Measurements from ENCODE around the gene OBSCN. TPM values are rescaled to one million over a fixed set of nuclear protein-coding genes. Genes with fewer than 3 reads are reported as not detected.
A peak's percentile ranks its signal among the peaks of the same experiment; 100 is the strongest.
"Not testable (repeated sequence)": the region's sequence is repeated elsewhere in the genome, so short reads cannot be mapped to it uniquely, and the experiment has no call there.

The OBSCN gene
- total RNA-seq, 1 experiment from 2014 or later: 0.87 TPM

DNA sequence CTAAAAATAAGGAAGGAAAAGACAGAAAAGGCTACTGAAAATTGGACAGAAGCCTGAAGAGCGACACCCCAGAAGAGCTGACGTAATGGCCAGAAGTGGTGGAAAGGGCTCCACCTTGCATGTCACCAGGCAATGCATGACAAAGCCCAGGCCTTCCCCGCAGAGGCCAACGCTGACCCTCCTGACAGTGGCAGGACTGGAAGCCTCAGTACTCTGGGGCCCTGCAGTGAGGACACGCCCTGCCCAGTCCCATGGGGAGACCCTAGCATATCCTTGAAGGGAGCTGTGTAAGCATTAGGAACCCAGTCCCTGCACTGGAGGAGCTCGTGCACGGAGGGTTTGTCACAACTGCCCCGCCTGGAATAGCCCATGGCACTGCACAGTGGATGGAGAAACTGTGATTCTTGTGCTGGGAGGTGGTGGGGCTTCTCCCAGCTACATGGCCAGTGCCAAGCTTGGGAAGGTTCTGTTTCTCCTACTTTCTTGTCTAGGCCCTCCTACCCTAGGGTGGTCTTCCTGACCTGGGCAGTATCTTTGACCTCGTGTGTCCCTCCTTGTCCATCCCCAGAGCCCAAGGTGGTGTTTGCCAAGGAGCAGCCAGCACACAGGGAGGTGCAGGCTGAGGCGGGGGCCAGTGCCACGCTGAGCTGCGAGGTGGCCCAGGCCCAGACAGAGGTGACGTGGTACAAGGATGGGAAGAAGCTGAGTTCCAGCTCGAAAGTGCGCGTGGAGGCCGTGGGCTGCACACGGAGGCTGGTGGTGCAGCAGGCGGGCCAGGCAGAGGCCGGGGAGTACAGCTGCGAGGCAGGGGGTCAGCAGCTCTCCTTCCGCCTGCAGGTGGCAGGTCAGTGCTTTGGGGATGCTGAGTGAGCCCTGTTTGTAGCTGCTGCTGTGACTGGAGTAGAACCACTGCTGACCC is 60.4 kb downstream of the OBSCN start:
- DNase-seq (ENCODE audit: low read depth in 1 of 2, low spot score in 2 of 2): no peak

GRCh38 chr1:228268881-228269265 is 61.0 kb downstream of the OBSCN start:
- no peaks in the 10 kb centered on the region for H3K27me3 ChIP-seq (replicated peaks)
- no peaks in the 10 kb centered on the region for H3K36me3 ChIP-seq
- H3K4me1 ChIP-seq (replicated peaks): no peaks in the 10 kb centered on the region
- peak in 1 of 2 experiments; percentile 43 for DNase-seq (ENCODE audit: low read depth in 1 of 2, low spot score in 2 of 2)
- H3K4me3 ChIP-seq: no peak overlapping the region
- H3K27ac ChIP-seq: no peak overlapping the region
- H3K9me3 ChIP-seq (replicated peaks): no peaks in the 10 kb centered on the region

More for the DNA sequence above, 60.4 kb downstream of the OBSCN start:
- Histone ChIP-seq H3K4me3 (no peak overlapping the region), H3K27me3 (replicated peaks) (no peaks in the 10 kb centered on the region), H3K27ac (no peak overlapping the region), H3K4me1 (replicated peaks) (no peaks in the 10 kb centered on the region), H3K9me3 (replicated peaks) (no peaks in the 10 kb centered on the region), H3K36me3 (no peaks in the 10 kb centered on the region)

DNA sequence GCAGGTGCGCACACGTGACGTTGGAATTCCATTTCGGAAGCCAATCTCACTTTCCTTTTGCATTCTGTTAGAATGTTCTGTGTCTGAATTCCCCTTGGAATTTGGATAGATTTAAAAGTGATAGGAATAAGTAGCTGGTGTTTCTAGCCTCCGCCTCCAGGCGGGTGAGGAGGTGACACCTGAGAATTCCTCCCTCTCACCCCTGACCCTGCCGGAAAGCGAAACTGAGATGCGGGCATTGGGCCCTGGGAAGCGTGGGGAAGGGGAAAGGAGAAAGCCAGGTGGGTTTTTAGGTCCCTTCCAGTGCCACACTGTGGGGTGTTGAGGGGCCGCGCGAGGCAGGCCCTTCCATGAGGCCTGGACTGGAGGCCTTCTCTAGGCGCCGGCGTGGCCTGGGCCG is 61.6 kb downstream of the OBSCN start:
- H3K4me1 ChIP-seq (replicated peaks); H3K27ac ChIP-seq; DNase-seq (ENCODE audit: low read depth in 1 of 2, low spot score in 2 of 2); H3K36me3 ChIP-seq; H3K9me3 ChIP-seq (replicated peaks); H3K4me3 ChIP-seq; H3K27me3 ChIP-seq (replicated peaks): not testable (repeated sequence)

DNA sequence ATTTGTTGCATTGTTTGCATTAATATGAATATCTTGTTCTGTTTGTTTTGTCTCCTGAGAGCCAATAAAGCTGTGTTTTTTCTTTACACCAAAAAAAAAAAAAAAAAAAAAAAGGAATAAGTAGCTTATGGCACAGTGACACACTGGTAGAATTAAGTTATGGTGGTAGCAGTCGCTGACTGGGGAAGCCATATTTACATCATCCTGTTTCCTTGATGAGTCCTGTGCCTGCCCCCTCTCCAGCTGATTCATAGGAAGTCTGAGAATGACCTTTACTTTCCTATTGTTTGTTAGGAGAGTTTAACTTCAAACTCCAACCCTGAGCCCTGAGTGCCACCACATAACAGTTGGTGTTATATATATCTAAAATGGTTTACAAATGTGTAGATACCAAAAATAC is 62.2 kb downstream of the OBSCN start:
- Histone ChIP-seq H3K27ac (no peak overlapping the region), H3K4me1 (replicated peaks) (no peaks in the 10 kb centered on the region), H3K36me3 (no peaks in the 10 kb centered on the region), H3K4me3 (no peak overlapping the region), H3K27me3 (replicated peaks) (no peaks in the 10 kb centered on the region), H3K9me3 (replicated peaks) (no peaks in the 10 kb centered on the region)
- no peak for DNase-seq (ENCODE audit: low read depth in 1 of 2, low spot score in 2 of 2)

DNA sequence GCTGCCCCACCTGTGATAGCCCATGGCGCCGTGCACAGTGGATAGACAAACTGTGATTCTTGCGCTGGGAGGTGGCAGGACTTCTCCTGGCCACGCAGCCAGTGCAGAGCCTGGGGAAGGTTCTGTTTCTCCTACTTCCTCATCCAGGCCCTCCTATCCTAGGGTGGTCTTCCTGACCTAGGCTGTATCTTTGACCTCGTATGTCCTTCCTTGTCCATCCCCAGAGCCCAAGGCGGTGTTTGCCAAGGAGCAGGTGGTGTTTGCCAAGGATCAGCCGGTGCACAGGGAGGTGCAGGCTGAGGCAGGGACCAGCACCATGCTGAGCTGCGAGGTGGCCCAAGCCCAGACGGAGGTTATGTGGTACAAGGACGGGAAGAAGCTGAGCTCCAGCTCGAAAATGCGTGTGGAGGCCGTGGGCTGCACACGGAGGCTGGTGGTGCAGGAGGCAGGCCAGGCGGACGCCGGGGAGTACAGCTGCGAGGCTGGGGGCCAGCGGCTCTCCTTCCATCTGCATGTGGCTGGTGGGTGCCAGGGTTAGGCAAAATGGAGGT is 63.9 kb downstream of the OBSCN start:
- Histone ChIP-seq H3K4me3 (no peak overlapping the region), H3K9me3 (replicated peaks) (no peaks in the 10 kb centered on the region), H3K27me3 (replicated peaks) (peaks cover 7% of the 10 kb centered on the region), H3K4me1 (replicated peaks) (peaks cover 10% of the 10 kb centered on the region), H3K36me3 (no peaks in the 10 kb centered on the region), H3K27ac (no peak overlapping the region)
- no peak for DNase-seq (ENCODE audit: low read depth in 1 of 2, low spot score in 2 of 2)

DNA sequence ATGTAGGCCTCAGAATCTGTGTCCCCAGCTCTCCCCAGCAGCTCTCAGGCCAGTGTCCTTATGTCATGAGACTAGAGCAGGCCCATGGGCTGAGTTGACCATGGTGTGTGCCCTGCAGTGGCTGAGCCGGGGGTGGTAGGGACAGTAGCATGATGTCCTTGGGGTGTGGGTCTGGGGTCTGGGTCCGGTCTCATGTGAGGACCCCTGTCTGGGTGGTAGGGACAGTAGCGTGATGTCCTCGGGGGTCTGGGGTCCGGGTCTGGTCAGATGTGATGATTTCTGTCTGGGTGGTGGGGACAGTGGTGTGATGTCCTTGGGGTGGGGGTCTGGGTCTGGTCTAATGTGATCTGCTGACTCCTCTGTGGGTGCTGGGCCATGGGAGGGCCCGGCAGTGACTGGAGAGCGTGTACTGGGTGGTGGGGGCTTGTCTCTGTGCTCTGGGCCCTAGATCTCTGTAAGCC is 64.5 kb downstream of the OBSCN start:
- H3K36me3 ChIP-seq: no peaks in the 10 kb centered on the region
- H3K27ac ChIP-seq: no peak overlapping the region
- no peaks in the 10 kb centered on the region for H3K9me3 ChIP-seq (replicated peaks)
- H3K27me3 ChIP-seq (replicated peaks): peaks cover 7% of the 10 kb centered on the region
- H3K4me1 ChIP-seq (replicated peaks): peaks cover 10% of the 10 kb centered on the region
- H3K4me3 ChIP-seq: no peak overlapping the region
- no peak for DNase-seq (ENCODE audit: low read depth in 1 of 2, low spot score in 2 of 2)

- Histone ChIP-seq H3K36me3 (no peaks in the 10 kb centered on the region), H3K4me1 (replicated peaks) (peaks cover 10% of the 10 kb centered on the region), H3K27ac (no peak overlapping the region), H3K27me3 (replicated peaks) (peaks cover 7% of the 10 kb centered on the region), H3K4me3 (no peak overlapping the region), H3K9me3 (replicated peaks) (no peaks in the 10 kb centered on the region)
- DNase-seq (ENCODE audit: low read depth in 1 of 2, low spot score in 2 of 2): peak in 1 of 2 experiments; percentile 44
Observed at GRCh38 chr1:228272831-228273571, 65.2 kb downstream of the OBSCN start.

DNA sequence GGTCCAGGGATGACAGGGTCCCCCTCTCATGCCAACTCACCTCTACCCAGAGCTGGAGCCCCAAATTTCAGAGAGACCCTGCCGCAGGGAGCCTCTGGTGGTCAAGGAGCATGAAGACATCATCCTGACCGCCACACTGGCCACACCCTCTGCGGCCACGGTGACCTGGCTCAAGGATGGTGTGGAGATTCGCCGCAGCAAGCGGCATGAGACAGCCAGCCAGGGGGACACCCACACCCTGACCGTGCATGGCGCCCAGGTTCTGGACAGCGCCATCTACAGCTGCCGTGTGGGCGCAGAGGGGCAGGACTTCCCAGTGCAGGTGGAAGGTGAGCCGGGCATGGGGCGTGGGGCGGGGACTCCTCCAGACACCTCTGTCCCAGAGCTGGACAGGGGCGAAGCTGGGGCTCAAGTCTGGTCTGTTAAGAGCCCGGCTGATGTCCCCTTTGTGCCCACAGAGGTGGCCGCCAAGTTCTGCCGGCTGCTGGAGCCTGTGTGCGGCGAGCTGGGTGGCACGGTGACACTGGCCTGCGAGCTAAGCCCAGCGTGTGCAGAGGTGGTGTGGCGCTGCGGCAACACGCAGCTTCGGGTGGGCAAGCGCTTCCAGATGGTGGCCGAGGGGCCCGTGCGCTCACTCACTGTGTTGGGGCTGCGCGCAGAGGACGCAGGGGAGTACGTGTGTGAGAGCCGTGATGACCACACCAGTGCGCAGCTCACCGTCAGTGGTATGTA is 66.0 kb downstream of the OBSCN start:
- H3K27me3 ChIP-seq (replicated peaks): peaks cover 7% of the 10 kb centered on the region
- no peak overlapping the region for H3K4me3 ChIP-seq
- no peak overlapping the region for H3K27ac ChIP-seq
- H3K9me3 ChIP-seq (replicated peaks): no peaks in the 10 kb centered on the region
- peaks cover 10% of the 10 kb centered on the region for H3K4me1 ChIP-seq (replicated peaks)
- no peaks in the 10 kb centered on the region for H3K36me3 ChIP-seq
- DNase-seq (ENCODE audit: low read depth in 1 of 2, low spot score in 2 of 2): peak in 1 of 2 experiments; percentile 42

- H3K4me3 ChIP-seq: no peak overlapping the region
- H3K36me3 ChIP-seq: no peaks in the 10 kb centered on the region
Observed at GRCh38 chr1:228274452-228275178, 66.8 kb downstream of the OBSCN start.

GRCh38 chr1:228275179-228275429 is 67.3 kb downstream of the OBSCN start:
- DNase-seq (ENCODE audit: low read depth in 1 of 2, low spot score in 2 of 2): no peak
- Histone ChIP-seq H3K9me3 (replicated peaks) (no peaks in the 10 kb centered on the region), H3K4me1 (replicated peaks) (peaks cover 10% of the 10 kb centered on the region), H3K27ac (no peak overlapping the region), H3K27me3 (replicated peaks) (peaks cover 7% of the 10 kb centered on the region), H3K36me3 (no peaks in the 10 kb centered on the region), H3K4me3 (peak overlapping the region; percentile 38)

More at GRCh38 chr1:228274452-228275178, 66.8 kb downstream of the OBSCN start:
- Histone ChIP-seq H3K9me3 (replicated peaks) (no peaks in the 10 kb centered on the region), H3K27me3 (replicated peaks) (peaks cover 7% of the 10 kb centered on the region), H3K4me1 (replicated peaks) (peaks cover 10% of the 10 kb centered on the region), H3K27ac (no peak overlapping the region)
- peak in 1 of 2 experiments; percentile 40 for DNase-seq (ENCODE audit: low read depth in 1 of 2, low spot score in 2 of 2)

DNA sequence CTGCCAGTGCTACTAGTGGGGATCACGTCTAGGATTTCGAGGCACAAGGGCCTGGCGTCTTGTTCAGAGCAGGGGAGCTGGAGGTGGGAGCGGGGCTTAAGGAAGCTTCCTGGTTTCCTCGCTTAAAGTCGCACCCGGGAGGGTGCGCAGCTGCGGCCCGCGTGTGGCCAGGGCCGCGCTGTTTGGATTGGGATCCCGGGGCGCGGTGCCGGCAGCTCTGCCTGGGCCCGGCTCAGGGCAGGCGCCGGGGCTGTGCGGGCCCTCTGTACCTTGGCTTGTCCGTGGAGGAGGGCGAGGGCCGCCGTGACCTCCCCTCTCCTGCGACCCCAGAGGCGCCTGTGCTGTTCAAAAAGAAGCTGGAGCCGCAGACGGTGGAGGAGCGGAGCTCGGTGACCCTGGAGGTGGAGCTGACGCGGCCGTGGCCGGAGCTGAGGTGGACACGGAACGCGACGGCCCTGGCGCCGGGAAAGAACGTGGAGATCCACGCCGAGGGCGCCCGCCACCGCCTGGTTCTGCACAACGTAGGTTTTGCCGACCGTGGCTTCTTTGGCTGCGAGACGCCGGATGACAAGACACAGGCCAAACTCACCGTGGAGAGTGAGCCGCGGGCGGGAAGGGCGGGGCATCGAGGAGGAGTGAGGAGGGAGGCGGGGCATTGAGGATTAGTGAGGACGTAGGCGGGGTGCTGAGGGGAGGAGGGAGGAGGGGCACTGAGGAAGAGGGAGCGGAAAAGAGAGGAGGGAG is 67.8 kb downstream of the OBSCN start:
- DNase-seq (ENCODE audit: low read depth in 1 of 2, low spot score in 2 of 2): peak; percentile 14 to 76
- H3K9me3 ChIP-seq (replicated peaks): no peaks in the 10 kb centered on the region
- no peak overlapping the region for H3K27ac ChIP-seq
- no peaks in the 10 kb centered on the region for H3K36me3 ChIP-seq
- peak overlapping the region; percentile 38 for H3K4me3 ChIP-seq
- peaks cover 7% of the 10 kb centered on the region for H3K27me3 ChIP-seq (replicated peaks)
- H3K4me1 ChIP-seq (replicated peaks): peaks cover 10% of the 10 kb centered on the region

- Histone ChIP-seq H3K27ac (no peak overlapping the region), H3K36me3 (no peaks in the 10 kb centered on the region), H3K4me3 (peak overlapping the region; percentile 38), H3K9me3 (replicated peaks) (no peaks in the 10 kb centered on the region), H3K27me3 (replicated peaks) (peaks cover 7% of the 10 kb centered on the region), H3K4me1 (replicated peaks) (peaks cover 10% of the 10 kb centered on the region)
- peak in 1 of 2 experiments; percentile 31 for DNase-seq (ENCODE audit: low read depth in 1 of 2, low spot score in 2 of 2)
Observed at GRCh38 chr1:228276174-228276831, 68.5 kb downstream of the OBSCN start.

Data from SJSA1 (cell line).